ENCODE measurements around the gene FKBP15.

DNA sequence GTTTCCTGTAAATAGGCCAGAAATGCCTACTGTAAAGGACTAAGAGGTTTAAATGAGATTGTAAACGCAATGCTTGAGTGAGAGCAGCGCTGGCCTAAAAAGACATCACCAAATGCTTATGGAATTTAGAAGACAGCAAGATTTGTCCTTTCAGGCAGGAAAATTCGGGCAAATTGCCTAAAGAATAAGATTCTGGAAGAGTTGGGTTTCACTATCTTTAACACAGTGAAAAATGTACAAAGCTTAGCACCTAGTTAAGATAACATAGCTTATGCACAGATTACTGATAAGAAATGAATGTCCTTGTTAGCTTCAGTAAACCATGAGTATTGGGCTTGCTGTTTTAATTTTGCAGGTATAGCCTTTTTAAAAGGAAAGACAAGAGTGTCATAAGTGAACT lies 4.7 kb downstream of the FKBP15 start:
- TF ChIP-seq CTCF (IDR thresholded peaks at IDR 0.05) (no peak), POLR2A (IDR thresholded peaks at IDR 0.05) (no peak)

All from adrenal gland (tissue), 5 donors.